Hepatocyte (in vitro differentiated cells): ENCODE data around the gene ADRB2. TPM values are rescaled to one million over a fixed set of nuclear protein-coding genes. Genes with fewer than 3 reads are reported as not detected.

Experiments used
- DNase-seq: peaks from one replicate; pipeline ENCODE4 v3.0.0-alpha.2; 2016; ENCODE audit warnings: low spot score
- H2AFZ ChIP-seq: fragments of 200-600 bp; sonication (generic); 2 replicates; pipeline ENCODE4 v1.6.0; 2016; ENCODE audit warnings: antibody characterized with exemption, mild to moderate bottlenecking
- H3K27ac ChIP-seq: fragments of 200-600 bp; sonication (generic); 2 replicates; pipeline ENCODE4 v1.5.1; 2016; ENCODE audit warnings: mild to moderate bottlenecking
- H3K27me3 ChIP-seq: fragments of 200-600 bp; sonication (generic); 2 replicates; pipeline ENCODE4 v1.6.1; 2016
- H3K36me3 ChIP-seq: fragments of 200-600 bp; sonication (generic); replicated peaks from 2 replicates; pipeline ENCODE4 v1.5.1; 2016; ENCODE audit warnings: low read depth; ENCODE audit not compliant: insufficient read depth
- H3K4me1 ChIP-seq: fragments of 200-600 bp; sonication (generic); 2 replicates; pipeline ENCODE4 v1.5.1; 2016; ENCODE audit warnings: mild to moderate bottlenecking, moderate library complexity; ENCODE audit not compliant: insufficient read depth
- H3K4me2 ChIP-seq: fragments of 200-600 bp; sonication (generic); 2 replicates; pipeline ENCODE4 v1.6.0; 2016
- H3K4me3 ChIP-seq: fragments of 200-600 bp; sonication (generic); 2 replicates; pipeline ENCODE4 v1.5.1; 2016; ENCODE audit warnings: mild to moderate bottlenecking
- H3K79me2 ChIP-seq: fragments of 200-600 bp; sonication (generic); 2 replicates; pipeline ENCODE4 v1.6.0; 2017; ENCODE audit warnings: mild to moderate bottlenecking
- H3K9me2 ChIP-seq: fragments of 200-600 bp; sonication (generic); replicated peaks from 2 replicates; pipeline ENCODE4 v1.6.0; 2017; ENCODE audit warnings: mild to moderate bottlenecking; ENCODE audit not compliant: insufficient read depth
- H3K9me3 ChIP-seq: fragments of 200-600 bp; sonication (generic); 2 replicates; pipeline ENCODE4 v1.5.1; 2016; ENCODE audit warnings: low read depth, mild to moderate bottlenecking
- H4K20me1 ChIP-seq: fragments of 200-600 bp; sonication (generic); 2 replicates; pipeline ENCODE4 v1.6.0; 2016; ENCODE audit warnings: mild to moderate bottlenecking; ENCODE audit not compliant: insufficient read depth, poor library complexity, severe bottlenecking
- EZH2 ChIP-seq: fragments of 200-600 bp; sonication (generic); IDR thresholded peaks from 2 replicates; pipeline ENCODE4 v1.6.1; 2016; ENCODE audit warnings: antibody characterized with exemption, mild to moderate bottlenecking, borderline replicate concordance
- EZH2phosphoT487 ChIP-seq: fragments of 200-600 bp; sonication (generic); IDR thresholded peaks from one replicate; pipeline ENCODE4 v1.6.1; 2018; ENCODE audit warnings: antibody characterized with exemption, mild to moderate bottlenecking, low read depth, moderate library complexity; ENCODE audit not compliant: unreplicated experiment, severe bottlenecking
- WGBS: methylation state at CpG from one replicate; pipeline ENCODE4 v1.1.6; 2016; ENCODE audit warnings: low lambda C conversion rate; ENCODE audit errors: missing lambda C conversion rate; 5-methylcytosine and 5-hydroxymethylcytosine counted together
- polyA plus RNA-seq: library from polyadenylated mRNA; unstranded; fragments of >200 nt; fragmentation: Nextera tagmentation; extraction: Ambion mirVana; gene quantifications from 2 replicates; pipeline ENCODE4 v1.2.1, GENCODE V29; 2016
- total RNA-seq: library from RNA; depleted of rRNA; stranded (reverse); fragments of >200 nt; gene quantifications from 2 replicates; pipeline ENCODE4 v1.2.3, GENCODE V29; 2014
- TF ChIP-seq, protein P1 (sequence below): fragments of 200-600 bp; sonication (generic); IDR thresholded peaks from 2 replicates; pipeline ENCODE4 v1.5.1; 2016; ENCODE audit warnings: antibody characterized with exemption, mild to moderate bottlenecking; ENCODE audit not compliant: poor library complexity

The ADRB2 gene
- total and polyA plus RNA-seq, 2 experiments from 2014 or later, result 0.63 to 1.1 TPM

- H3K4me1 ChIP-seq, result no peaks in the 10 kb centered on the region
- no peaks in the 10 kb centered on the region for H3K79me2 ChIP-seq
- no peaks in the 10 kb centered on the region for H3K27me3 ChIP-seq
- no peaks in the 10 kb centered on the region for H4K20me1 ChIP-seq
- no peak for DNase-seq
- no peak overlapping the region for H3K4me2 ChIP-seq
- no peak overlapping the region for H3K4me3 ChIP-seq
- H2AFZ ChIP-seq, result no peak overlapping the region
- 79% methylated on average over 5 of the region's 5 CpGs for WGBS
- H3K9me3 ChIP-seq, result no peaks in the 10 kb centered on the region
- no peak overlapping the region for H3K27ac ChIP-seq
- no peaks in the 10 kb centered on the region for H3K9me2 ChIP-seq
- H3K36me3 ChIP-seq, result no peaks in the 10 kb centered on the region
- TF ChIP-seq EZH2phosphoT487 (no peak), EZH2 (no peak)
- TF ChIP-seq, protein P1, sequence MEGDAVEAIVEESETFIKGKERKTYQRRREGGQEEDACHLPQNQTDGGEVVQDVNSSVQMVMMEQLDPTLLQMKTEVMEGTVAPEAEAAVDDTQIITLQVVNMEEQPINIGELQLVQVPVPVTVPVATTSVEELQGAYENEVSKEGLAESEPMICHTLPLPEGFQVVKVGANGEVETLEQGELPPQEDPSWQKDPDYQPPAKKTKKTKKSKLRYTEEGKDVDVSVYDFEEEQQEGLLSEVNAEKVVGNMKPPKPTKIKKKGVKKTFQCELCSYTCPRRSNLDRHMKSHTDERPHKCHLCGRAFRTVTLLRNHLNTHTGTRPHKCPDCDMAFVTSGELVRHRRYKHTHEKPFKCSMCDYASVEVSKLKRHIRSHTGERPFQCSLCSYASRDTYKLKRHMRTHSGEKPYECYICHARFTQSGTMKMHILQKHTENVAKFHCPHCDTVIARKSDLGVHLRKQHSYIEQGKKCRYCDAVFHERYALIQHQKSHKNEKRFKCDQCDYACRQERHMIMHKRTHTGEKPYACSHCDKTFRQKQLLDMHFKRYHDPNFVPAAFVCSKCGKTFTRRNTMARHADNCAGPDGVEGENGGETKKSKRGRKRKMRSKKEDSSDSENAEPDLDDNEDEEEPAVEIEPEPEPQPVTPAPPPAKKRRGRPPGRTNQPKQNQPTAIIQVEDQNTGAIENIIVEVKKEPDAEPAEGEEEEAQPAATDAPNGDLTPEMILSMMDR, result no peak
These were observed 31.5 kb upstream of the ADRB2 start for GRCh38 chr5:148794729-148795561.

- H3K9me2 ChIP-seq, result no peaks in the 10 kb centered on the region
- no peaks in the 10 kb centered on the region for H3K36me3 ChIP-seq
- TF ChIP-seq, protein P1, result no peak
- no peak for TF ChIP-seq EZH2
- TF ChIP-seq EZH2phosphoT487, result no peak
- no peak overlapping the region for H3K4me3 ChIP-seq
- WGBS, result 100% methylated on average over 1 of the region's 1 CpG
- no peaks in the 10 kb centered on the region for H3K9me3 ChIP-seq
- H3K4me1 ChIP-seq, result no peaks in the 10 kb centered on the region
- no peak overlapping the region for H2AFZ ChIP-seq
- H3K27me3 ChIP-seq, result no peaks in the 10 kb centered on the region
- no peak overlapping the region for H3K27ac ChIP-seq
- no peaks in the 10 kb centered on the region for H4K20me1 ChIP-seq
- no peak overlapping the region for H3K4me2 ChIP-seq
- DNase-seq, result no peak
- H3K79me2 ChIP-seq, result no peaks in the 10 kb centered on the region
These were observed 29.5 kb upstream of the ADRB2 start for GRCh38 chr5:148796936-148797335.

DNA sequence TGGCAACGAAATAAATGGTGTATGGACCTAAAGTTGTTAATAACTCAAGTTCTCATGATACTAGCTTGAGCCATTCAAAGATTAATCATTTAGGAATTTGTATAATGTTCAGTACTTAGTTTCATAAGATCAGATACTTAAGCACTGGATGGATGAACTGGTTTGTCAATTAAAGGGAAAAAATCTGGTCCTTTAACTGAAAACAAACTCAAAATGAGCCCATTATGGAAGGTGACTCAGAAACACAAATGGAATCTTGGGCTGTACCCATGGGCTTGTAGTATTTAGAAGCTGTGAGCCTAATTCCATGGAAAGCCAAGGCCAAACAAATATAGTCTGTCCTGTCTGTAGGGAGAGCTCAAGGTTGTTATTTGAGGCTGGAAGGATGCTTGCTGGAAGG is 27.6 kb upstream of the ADRB2 start:
- WGBS, result 95% methylated on average over 1 of the region's 1 CpG
- Histone ChIP-seq H4K20me1 (no peaks in the 10 kb centered on the region), H3K4me1 (no peaks in the 10 kb centered on the region)

More for the DNA sequence above, 27.6 kb upstream of the ADRB2 start:
- TF ChIP-seq, protein P1, result no peak
- TF ChIP-seq EZH2, result no peak
- H2AFZ ChIP-seq, result no peak overlapping the region
- H3K27ac ChIP-seq, result no peak overlapping the region
- H3K36me3 ChIP-seq, result no peaks in the 10 kb centered on the region
- H3K9me2 ChIP-seq, result no peaks in the 10 kb centered on the region
- H3K9me3 ChIP-seq, result no peaks in the 10 kb centered on the region
- H3K4me2 ChIP-seq, result no peak overlapping the region
- DNase-seq, result no peak
- H3K4me3 ChIP-seq, result no peak overlapping the region
- no peaks in the 10 kb centered on the region for H3K27me3 ChIP-seq
- H3K79me2 ChIP-seq, result no peaks in the 10 kb centered on the region
